HepG2 (cell line): ENCODE results near the gene TK2. TPM values are rescaled to one million over a fixed set of nuclear protein-coding genes. Genes with fewer than 3 reads are reported as not detected.
A peak's percentile ranks its signal among the peaks of the same experiment; 100 is the strongest.

Experiments used
- ATAC-seq: fragments of 200-7000 bp; cut with Tn5 transposase; 3 replicates; pipeline ENCODE4 v1.9.1; 2020; ENCODE audit warnings: mild to moderate bottlenecking, moderate library complexity
- BruUV-seq: library from RNA; stranded (reverse); fragments of 400-500 nt; replicated peaks from 2 replicates; lab custom pipeline; 2021; lab: Mats Ljungman, UMichigan
- CTCF ChIA-PET: fragments of 300-600 bp; formaldehyde crosslinking; extraction: SDS; loops from one replicate; lab custom pipeline; 2021; ENCODE audit warnings: low total read pairs, inconsistent platforms, low intra/inter-chr PET ratio; lab: Yijun Ruan, JAX
- POLR2A ChIA-PET: fragments of 350-600 bp; sonication (Branson Sonifier 250); formaldehyde crosslinking; loops from one replicate; lab custom pipeline; 2020; ENCODE audit warnings: antibody characterized with exemption, inconsistent platforms; lab: Yijun Ruan, JAX
- DNase-seq: peaks from one replicate; pipeline ENCODE4 v3.0.0-alpha.2; 2015; ENCODE audit warnings: low spot score
- FAIRE-seq: peaks from 3 replicates; lab custom pipeline; 2011; peaks lifted over from hg19 to GRCh38; lab: Jason Lieb, UNC
- H2AFZ ChIP-seq: one replicate; pipeline ENCODE4 v1.6.1; 2011; ENCODE audit warnings: low read length, inconsistent platforms
- H3K27ac ChIP-seq: fragments of 300-600 bp; 3 replicates; pipeline ENCODE4 v1.8.0; 2011; ENCODE audit warnings: mixed run types, mild to moderate bottlenecking, mixed read lengths, low read length, inconsistent platforms; ENCODE audit not compliant: insufficient read depth; ENCODE audit errors: extremely low read length
- H3K27me3 ChIP-seq, 2 experiments: fragments of 200-600 bp in 1 of 2; 2 replicates in 1 of 2; 3 replicates in 1 of 2; pipeline versions ENCODE4 v1.6.0 to v1.8.0; 2011; ENCODE audit warnings: low read length in 2 of 2, mild to moderate bottlenecking in 2 of 2, moderate library complexity in 2 of 2, inconsistent platforms in 1 of 2; ENCODE audit not compliant: insufficient read depth in 2 of 2, control insufficient read depth in 1 of 2
- H3K36me3 ChIP-seq, 2 experiments: fragments of 200-600 bp in 1 of 2; replicated peaks in 1 of 2; 2 replicates in 1 of 2; 3 replicates in 1 of 2; pipeline versions ENCODE4 v1.5.1 to v1.8.0; 2011; ENCODE audit warnings: low read length in 2 of 2, inconsistent platforms in 1 of 2; ENCODE audit not compliant: insufficient read depth in 2 of 2, control insufficient read depth in 1 of 2
- H3K4me1 ChIP-seq: 2 replicates; pipeline ENCODE4 v1.5.1; 2012; ENCODE audit warnings: low read length, inconsistent platforms; ENCODE audit not compliant: insufficient read depth
- H3K4me2 ChIP-seq: 2 replicates; pipeline ENCODE4 v1.6.0; 2011; ENCODE audit warnings: low read depth, low read length, inconsistent platforms
- H3K4me3 ChIP-seq, 3 experiments: fragments of 200-600 bp in 1 of 3; sonication (generic), shearing (Covaris generic) in 1 of 3; replicated peaks in 1 of 3; 2 replicates each; pipeline ENCODE4 v1.5.1; 2011 to 2016; ENCODE audit warnings: low read length in 3 of 3, inconsistent platforms in 2 of 3, low read depth in 2 of 3, mild to moderate bottlenecking in 2 of 3, control low read depth in 1 of 3, mixed read lengths in 1 of 3; ENCODE audit not compliant: insufficient read depth in 1 of 3
- H3K79me2 ChIP-seq: one replicate; pipeline ENCODE4 v1.6.1; 2011; ENCODE audit warnings: low read length, inconsistent platforms; ENCODE audit not compliant: insufficient read depth
- H3K9ac ChIP-seq: 2 replicates; pipeline ENCODE4 v1.6.0; 2011; ENCODE audit warnings: mild to moderate bottlenecking, low read depth, low read length, inconsistent platforms; ENCODE audit not compliant: insufficient read depth
- H3K9me3 ChIP-seq: 2 replicates; pipeline ENCODE4 v1.5.1; 2012; ENCODE audit warnings: mild to moderate bottlenecking, low read length
- H4K20me1 ChIP-seq: 2 replicates; pipeline ENCODE4 v1.6.0; 2011; ENCODE audit warnings: inconsistent platforms, mild to moderate bottlenecking, low read length, moderate library complexity; ENCODE audit not compliant: insufficient read depth
- CEBPB ChIP-seq: IDR thresholded peaks from 2 replicates; pipeline ENCODE4 v1.6.1; 2011; ENCODE audit warnings: low read depth, low read length, improper control_type of control experiment, borderline replicate concordance
- CEBPG ChIP-seq: IDR thresholded peaks from 2 replicates; pipeline ENCODE4 v1.6.1; 2016
- EED ChIP-seq: sonication (generic); formaldehyde crosslinking; IDR thresholded peaks from 2 replicates; pipeline ENCODE4 v1.5.0; 2020; ENCODE audit warnings: mild to moderate bottlenecking, missing genetic modification reagents
- FIP1L1 ChIP-seq: fragments of 200-400 bp; formaldehyde crosslinking; IDR thresholded peaks from 2 replicates; pipeline ENCODE4 v1.6.1; 2018; ENCODE audit warnings: low read depth, mild to moderate bottlenecking, low read length, moderate library complexity, borderline replicate concordance; ENCODE audit not compliant: insufficient read depth
- MAFK ChIP-seq, 2 experiments: IDR thresholded peaks in 1 of 2; conservative IDR thresholded peaks in 1 of 2; 2 replicates each; pipeline ENCODE4 v1.6.1; 2011; ENCODE audit warnings: improper control_type of control experiment in 2 of 2, low read length in 2 of 2
- MZF1 ChIP-seq: sonication (generic); formaldehyde crosslinking; IDR thresholded peaks from 2 replicates; pipeline ENCODE4 v1.8.1; 2023; ENCODE audit warnings: mild to moderate bottlenecking, missing genetic modification reagents, borderline replicate concordance
- ZFP62 ChIP-seq: sonication (generic); formaldehyde crosslinking; IDR thresholded peaks from 2 replicates; pipeline ENCODE4 v1.4.0; 2020; ENCODE audit warnings: missing genetic modification reagents
- ZNF878 ChIP-seq: sonication (generic); formaldehyde crosslinking; IDR thresholded peaks from 2 replicates; pipeline ENCODE4 v1.8.1; 2023; ENCODE audit warnings: mild to moderate bottlenecking, missing genetic modification reagents, moderate library complexity
- WGBS: methylation state at CpG from one replicate; pipeline ENCODE4 v1.1.6; 2017; ENCODE audit warnings: low lambda C conversion rate; 5-methylcytosine and 5-hydroxymethylcytosine counted together
- in situ Hi-C: cut with HindIII; loops from 2 replicates; pipeline ENCODE4 v1.10.0; 2017; ENCODE audit warnings: low pct_unique_long_range_greater_than_20kb; ENCODE audit not compliant: extremely low pct_ligation_motif_present
- intact Hi-C: fragments of 100-400 bp; cut with micrococcal nuclease; formaldehyde crosslinking; loops from one replicate; pipeline ENCODE4 v1.10.0; 2022; ENCODE audit not compliant: unreplicated experiment
- polyA plus RNA-seq, 8 experiments: library from polyadenylated mRNA; depleted of rRNA in 3 of 8; stranded (reverse) in 7 of 8; unstranded in 1 of 8; fragments of >200 nt; fragmentation: Illumina TruSeq in 4 of 8; extraction: Trizol in 4 of 8; gene quantifications; 2 replicates each; pipeline versions ENCODE4 v1.2.1 to v1.2.3, GENCODE V29; 2011 to 2016; ENCODE audit warnings: low read depth in 4 of 8, missing spikeins in 1 of 8, mixed read lengths in 1 of 8; ENCODE audit not compliant: insufficient read depth in 1 of 8
- total RNA-seq, 5 experiments: library from RNA; depleted of rRNA; stranded (reverse); fragments of >200 nt; fragmentation: Illumina TruSeq; extraction: Trizol; gene quantifications; 2 replicates each; pipeline ENCODE4 v1.2.3, GENCODE V29; 2016; ENCODE audit warnings: low read depth in 1 of 5

TK2 gene
- total and polyA plus RNA-seq, 2 of the 13 experiments (the other 11 are each of a cell fraction or from before 2014, with no cell fraction given): 18.7 to 21.0 TPM

- BruUV-seq: no TSS peak
- no peak overlapping the region for H3K27ac ChIP-seq
- H3K27me3 ChIP-seq: no peaks in the 10 kb centered on the region
- 96% methylated on average over 6 of the region's 6 CpGs for WGBS
- in situ Hi-C loops: no loop called here
- H3K9ac ChIP-seq: no peak overlapping the region
- H3K4me1 ChIP-seq: peaks cover 71% of the 10 kb centered on the region
- POLR2A ChIA-PET: no interaction called here
- peaks cover 24% of the 10 kb centered on the region for H3K79me2 ChIP-seq
- ATAC-seq: no peak
- H3K4me3 ChIP-seq: no peak overlapping the region
- no peak overlapping the region for H2AFZ ChIP-seq
- no peaks in the 10 kb centered on the region for H4K20me1 ChIP-seq
- FAIRE-seq: no peak
- CTCF ChIA-PET: no interaction called here
- H3K4me2 ChIP-seq: no peak overlapping the region; the same call in 1 of the 2 replicates
- no peak for TF ChIP-seq MZF1 (CRISPR knock-in tag)
- 0 out of 2 replicates have a peak, but pooled peaks have one; percentile 24 for TF ChIP-seq ZNF878 (CRISPR knock-in tag)
- peak; percentile 30; the same call in 1 of the 2 replicates for TF ChIP-seq CEBPG (CRISPR knock-in tag)
- TF ChIP-seq CEBPB: peak; percentile 82
- TF ChIP-seq ZFP62 (CRISPR knock-in tag): no peak
- intact Hi-C loops: no loop called here
- no peak for DNase-seq
- no peaks in the 10 kb centered on the region for H3K9me3 ChIP-seq
- peaks cover 0 to 17% of the 10 kb centered on the region in 2 experiments; a peak in 3 of 5 replicates for H3K36me3 ChIP-seq
These were observed 4.6 kb upstream of the TK2 start for GRCh38 chr16:66554495-66554894.

- no peaks in the 10 kb centered on the region for H4K20me1 ChIP-seq
- ATAC-seq: no peak
- intact Hi-C loops: no loop called here
- no peak overlapping the region for H3K27ac ChIP-seq
- peak overlapping the region; percentile 85; the same call in 1 of the 2 replicates for H3K9ac ChIP-seq
- in situ Hi-C loops: no loop called here
- H3K9me3 ChIP-seq: no peaks in the 10 kb centered on the region
- no peaks in the 10 kb centered on the region for H3K27me3 ChIP-seq
- H3K4me1 ChIP-seq: peaks cover 75% of the 10 kb centered on the region
- FAIRE-seq: no peak
- 96% methylated on average over 3 of the region's 3 CpGs for WGBS
- peak overlapping the region in 1 of 3 experiments; percentile 79; a peak in 1 of 6 replicates for H3K4me3 ChIP-seq
- DNase-seq: no peak
- H2AFZ ChIP-seq: no peak overlapping the region
- peaks cover 0 to 14% of the 10 kb centered on the region in 2 experiments; a peak in 3 of 5 replicates for H3K36me3 ChIP-seq
- peak overlapping the region; percentile 94 for H3K4me2 ChIP-seq
- CTCF ChIA-PET: no interaction called here
- no peak for TF ChIP-seq FIP1L1
- TF ChIP-seq EED: no peak
- peak in 1 of 2 experiments; percentile 32; a peak in 2 of 4 replicates for TF ChIP-seq MAFK (conservative IDR thresholded peaks at IDR 0.05 in 1 of 2, IDR thresholded peaks at IDR 0.05 in 1 of 2; ENCODE audit: low read length in 2 of 2)
- TF ChIP-seq, all 625 proteins: peak for 1
- POLR2A ChIA-PET: no interaction called here
- no TSS peak for BruUV-seq
- peaks cover 24% of the 10 kb centered on the region for H3K79me2 ChIP-seq
These were observed 4.1 kb upstream of the TK2 start for GRCh38 chr16:66554021-66554420.
